WTC11 (cell line): ENCODE results near the gene MAGI2.

Experiments
- CREB1 ChIP-seq: sonication (generic); formaldehyde crosslinking; IDR thresholded peaks from 2 replicates; pipeline ENCODE4 v1.8.0; 2023; ENCODE audit warnings: mild to moderate bottlenecking, missing genetic modification reagents
- CTCF ChIP-seq: fragments of 200-600 bp; IDR thresholded peaks from 2 replicates; pipeline ENCODE4 v1.8.0; 2022; ENCODE audit warnings: antibody characterized with exemption
- E2F4 ChIP-seq: sonication (generic); formaldehyde crosslinking; IDR thresholded peaks from 2 replicates; pipeline ENCODE4 v1.8.1; 2022; ENCODE audit warnings: low read depth, mild to moderate bottlenecking, moderate library complexity, missing genetic modification reagents, borderline replicate concordance

DNA sequence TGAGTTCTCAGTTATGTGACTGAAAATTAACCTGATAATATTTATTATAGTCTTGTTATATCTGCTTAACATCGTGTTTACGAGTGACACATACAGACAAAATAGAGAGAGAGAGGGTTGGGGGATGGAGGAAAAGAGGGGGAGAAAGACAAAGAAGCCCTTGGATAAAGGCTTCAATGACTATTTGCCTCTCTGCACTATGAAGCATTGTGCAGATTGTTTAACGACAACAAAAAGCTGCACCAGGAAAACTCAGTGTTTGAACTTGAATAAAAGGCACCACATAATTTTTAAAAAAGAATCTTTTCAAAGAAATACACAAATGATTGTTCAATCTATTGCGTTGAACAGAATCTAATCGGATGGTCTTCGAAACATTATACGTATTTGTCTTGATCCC lies 27.8 kb downstream of the MAGI2 start:
- TF ChIP-seq CTCF = no peak
- TF ChIP-seq E2F4 = no peak
- TF ChIP-seq CREB1 (CRISPR knock-in tag) = no peak
